Esophagus muscularis mucosa (tissue), 4 donors: ENCODE results near the gene GAS7.

Experiments
- EP300 ChIP-seq: sonication (generic); formaldehyde crosslinking; IDR thresholded peaks from one replicate; pipeline ENCODE4 v1.6.1; 2017; ENCODE audit warnings: antibody characterized with exemption
- POLR2A ChIP-seq: fragments of 450-650 bp; IDR thresholded peaks from one replicate; pipeline ENCODE4 v1.6.1; 2017; ENCODE audit warnings: antibody characterized with exemption, moderate library complexity, mild to moderate bottlenecking, low read depth
- POLR2AphosphoS5 ChIP-seq, 2 donors: sonication (generic); formaldehyde crosslinking; IDR thresholded peaks; one replicate each; pipeline ENCODE4 v1.6.1; 2017; ENCODE audit warnings: antibody characterized with exemption in 2 of 2
- TF ChIP-seq, protein P1 (sequence below), 3 experiments: fragments of 200-600 bp in 2 of 3; fragments of 450-650 bp in 1 of 3; sonication (generic) in 2 of 3; IDR thresholded peaks; one replicate each; pipeline ENCODE4 v1.5.1; 2017 to 2019; ENCODE audit warnings: antibody characterized with exemption in 3 of 3, mild to moderate bottlenecking in 2 of 3, moderate library complexity in 1 of 3

DNA sequence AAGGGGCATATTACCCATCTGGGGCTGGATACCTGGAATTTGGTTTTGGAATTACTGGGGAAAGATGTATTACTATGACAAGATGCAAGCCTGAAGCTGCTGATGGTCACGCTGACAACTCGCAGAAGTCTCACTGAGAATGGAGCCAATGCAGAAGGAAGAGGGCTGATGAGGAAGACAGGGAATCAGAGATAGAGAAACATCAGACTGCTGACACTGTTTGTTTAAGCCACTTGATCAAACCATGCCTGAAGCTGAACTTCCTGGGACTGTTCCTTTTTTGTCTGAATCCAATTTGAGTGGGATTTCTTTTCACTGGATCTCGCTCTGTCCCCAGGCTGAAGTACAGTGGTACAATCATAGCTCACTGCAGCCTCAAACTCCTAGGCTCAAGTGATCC, 133.9 kb downstream of the GAS7 start:
- TF ChIP-seq, protein P1, sequence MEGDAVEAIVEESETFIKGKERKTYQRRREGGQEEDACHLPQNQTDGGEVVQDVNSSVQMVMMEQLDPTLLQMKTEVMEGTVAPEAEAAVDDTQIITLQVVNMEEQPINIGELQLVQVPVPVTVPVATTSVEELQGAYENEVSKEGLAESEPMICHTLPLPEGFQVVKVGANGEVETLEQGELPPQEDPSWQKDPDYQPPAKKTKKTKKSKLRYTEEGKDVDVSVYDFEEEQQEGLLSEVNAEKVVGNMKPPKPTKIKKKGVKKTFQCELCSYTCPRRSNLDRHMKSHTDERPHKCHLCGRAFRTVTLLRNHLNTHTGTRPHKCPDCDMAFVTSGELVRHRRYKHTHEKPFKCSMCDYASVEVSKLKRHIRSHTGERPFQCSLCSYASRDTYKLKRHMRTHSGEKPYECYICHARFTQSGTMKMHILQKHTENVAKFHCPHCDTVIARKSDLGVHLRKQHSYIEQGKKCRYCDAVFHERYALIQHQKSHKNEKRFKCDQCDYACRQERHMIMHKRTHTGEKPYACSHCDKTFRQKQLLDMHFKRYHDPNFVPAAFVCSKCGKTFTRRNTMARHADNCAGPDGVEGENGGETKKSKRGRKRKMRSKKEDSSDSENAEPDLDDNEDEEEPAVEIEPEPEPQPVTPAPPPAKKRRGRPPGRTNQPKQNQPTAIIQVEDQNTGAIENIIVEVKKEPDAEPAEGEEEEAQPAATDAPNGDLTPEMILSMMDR (IDR thresholded peaks at IDR 0.05) = no peak
- TF ChIP-seq EP300 = no peak
- no peak for TF ChIP-seq POLR2A
- no peak for TF ChIP-seq POLR2AphosphoS5 (IDR thresholded peaks at IDR 0.05)
